ENCODE measurements around the gene TCIRG1. TPM values are rescaled to one million over a fixed set of nuclear protein-coding genes. Genes with fewer than 3 reads are reported as not detected.

TCIRG1 gene
- total RNA-seq, 1 donor, result 134 TPM

DNA sequence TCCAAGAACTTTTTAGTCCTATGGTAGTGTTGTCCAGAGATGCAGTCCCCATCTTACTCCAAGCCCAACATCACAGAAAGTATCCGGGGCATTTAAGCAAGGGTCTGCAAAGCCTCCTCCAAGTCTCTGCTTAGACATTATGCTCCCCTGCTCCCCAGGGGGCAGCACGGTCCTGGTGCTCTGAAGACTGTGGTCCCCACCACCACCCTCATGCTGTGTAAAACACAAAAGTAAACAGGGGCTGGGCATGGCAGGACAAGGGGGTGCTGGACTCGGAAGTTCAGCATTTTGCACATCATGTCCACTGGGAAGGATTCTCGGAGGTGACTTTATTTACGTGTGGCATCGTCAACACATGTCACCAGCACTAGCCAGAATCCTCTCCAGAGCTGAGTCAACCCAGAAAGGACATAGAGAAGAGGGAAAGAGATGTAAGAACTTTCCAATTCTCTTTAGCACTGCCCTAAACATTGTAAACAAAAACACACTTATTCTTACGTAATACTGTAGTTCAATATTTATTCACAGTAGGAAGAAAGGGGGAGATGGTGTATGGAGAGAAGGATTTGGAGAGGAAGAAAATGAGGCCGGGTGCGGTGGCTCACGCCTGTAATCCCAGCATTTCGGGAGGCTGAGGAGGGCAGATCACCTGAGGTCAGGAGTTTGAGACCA lies 37.7 kb downstream of the TCIRG1 start:
- peak; percentile 37 for DNase-seq (ENCODE audit: low read depth)
- no peak overlapping the region for H3K4me3 ChIP-seq (ENCODE audit: low read depth, low read length)
- TF ChIP-seq, protein P1, sequence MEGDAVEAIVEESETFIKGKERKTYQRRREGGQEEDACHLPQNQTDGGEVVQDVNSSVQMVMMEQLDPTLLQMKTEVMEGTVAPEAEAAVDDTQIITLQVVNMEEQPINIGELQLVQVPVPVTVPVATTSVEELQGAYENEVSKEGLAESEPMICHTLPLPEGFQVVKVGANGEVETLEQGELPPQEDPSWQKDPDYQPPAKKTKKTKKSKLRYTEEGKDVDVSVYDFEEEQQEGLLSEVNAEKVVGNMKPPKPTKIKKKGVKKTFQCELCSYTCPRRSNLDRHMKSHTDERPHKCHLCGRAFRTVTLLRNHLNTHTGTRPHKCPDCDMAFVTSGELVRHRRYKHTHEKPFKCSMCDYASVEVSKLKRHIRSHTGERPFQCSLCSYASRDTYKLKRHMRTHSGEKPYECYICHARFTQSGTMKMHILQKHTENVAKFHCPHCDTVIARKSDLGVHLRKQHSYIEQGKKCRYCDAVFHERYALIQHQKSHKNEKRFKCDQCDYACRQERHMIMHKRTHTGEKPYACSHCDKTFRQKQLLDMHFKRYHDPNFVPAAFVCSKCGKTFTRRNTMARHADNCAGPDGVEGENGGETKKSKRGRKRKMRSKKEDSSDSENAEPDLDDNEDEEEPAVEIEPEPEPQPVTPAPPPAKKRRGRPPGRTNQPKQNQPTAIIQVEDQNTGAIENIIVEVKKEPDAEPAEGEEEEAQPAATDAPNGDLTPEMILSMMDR (IDR thresholded peaks at IDR 0.05; ENCODE audit: insufficient read depth, low read depth, low read length), result peak; percentile 51

DNA sequence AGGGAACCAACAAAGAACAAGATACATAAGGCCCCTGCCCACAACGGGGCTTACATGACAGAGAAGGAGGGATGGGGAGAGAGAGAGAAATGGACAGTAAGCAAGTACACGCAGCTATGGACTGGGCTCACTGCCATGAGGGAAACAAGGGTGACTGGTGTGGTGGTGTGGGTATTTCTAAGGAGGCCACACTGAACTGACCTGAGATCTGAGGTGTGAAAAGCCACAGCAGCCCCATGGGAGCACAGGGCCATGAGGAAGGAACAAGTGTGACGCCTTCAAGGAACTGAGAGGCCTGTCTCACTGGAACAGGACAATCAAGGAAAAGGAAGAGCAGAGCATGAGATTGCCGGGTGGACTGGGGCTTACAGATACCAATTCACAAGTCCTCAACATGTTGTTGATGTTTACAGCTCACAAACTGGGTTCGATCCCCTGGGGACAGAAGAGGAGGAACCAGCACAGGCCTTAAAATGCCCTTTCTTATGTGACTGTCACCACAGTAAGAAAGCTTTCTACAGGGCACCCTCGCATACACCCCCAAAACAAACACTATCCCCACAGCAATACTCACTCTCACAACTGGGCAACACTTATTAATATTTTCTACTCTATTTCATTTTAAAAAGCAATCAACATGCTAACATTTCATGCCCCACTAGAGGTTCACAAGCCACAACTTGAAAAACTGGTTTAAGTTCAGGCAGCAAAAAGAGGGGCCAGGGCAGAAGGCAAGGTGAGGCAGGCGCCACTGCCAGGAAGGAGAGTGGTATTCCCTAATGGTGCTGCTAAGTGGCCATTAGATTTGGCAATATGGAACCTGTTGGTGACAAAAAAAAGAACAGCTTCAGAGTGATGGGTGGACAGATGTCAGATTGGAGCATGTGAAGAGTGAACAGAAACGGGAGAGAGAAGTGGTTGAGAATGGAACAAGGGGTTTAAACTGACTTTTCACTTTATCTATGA lies 39.1 kb downstream of the TCIRG1 start:
- no peak for DNase-seq (ENCODE audit: low read depth)
- TF ChIP-seq, protein P1 (IDR thresholded peaks at IDR 0.05; ENCODE audit: insufficient read depth, low read depth, low read length), result no peak
- no peak overlapping the region for H3K4me3 ChIP-seq (ENCODE audit: low read depth, low read length)

DNA sequence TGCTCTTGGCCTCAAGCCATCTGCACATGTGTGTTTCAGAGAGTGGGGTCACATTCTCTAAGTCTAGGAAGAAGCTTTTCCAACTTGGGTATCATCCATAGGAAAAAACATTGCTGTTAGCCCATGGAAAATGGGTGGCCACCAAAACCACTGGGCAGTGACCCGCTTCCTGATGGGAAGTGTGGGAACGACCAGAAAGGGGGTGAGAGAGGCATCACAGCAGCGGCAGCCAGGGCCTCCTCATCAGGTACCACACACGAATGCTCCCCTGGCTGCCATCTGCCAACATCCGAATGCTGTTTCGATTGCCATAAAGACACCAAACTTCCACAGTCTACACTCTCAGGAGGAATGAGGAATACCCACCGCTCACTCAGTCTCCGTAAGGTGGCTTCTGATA lies 42.0 kb downstream of the TCIRG1 start:
- TF ChIP-seq, protein P1 (IDR thresholded peaks at IDR 0.05; ENCODE audit: insufficient read depth, low read depth, low read length), result no peak
- no peak overlapping the region for H3K4me3 ChIP-seq (ENCODE audit: low read depth, low read length)
- DNase-seq (ENCODE audit: low read depth), result no peak

DNA sequence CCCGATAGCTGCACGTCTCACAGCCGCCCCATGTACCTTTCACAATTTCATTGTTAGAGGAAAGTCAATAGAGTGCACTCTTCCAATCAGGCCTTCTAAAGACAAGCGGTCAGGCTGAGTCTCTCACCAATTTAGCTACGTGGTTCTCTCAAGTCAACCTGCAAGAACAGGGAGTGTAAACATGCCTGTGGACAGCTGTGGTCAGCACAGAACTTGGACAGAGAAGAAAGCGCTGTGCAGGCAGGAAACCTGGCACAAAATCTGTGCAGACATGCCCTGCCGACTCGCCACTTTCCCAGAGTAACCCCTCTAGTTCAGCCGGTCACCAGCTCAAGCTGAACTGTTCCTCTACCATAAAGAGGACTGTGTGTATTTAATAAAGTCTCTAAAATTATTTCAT lies 42.9 kb downstream of the TCIRG1 start:
- DNase-seq (ENCODE audit: low read depth), result no peak
- no peak overlapping the region for H3K4me3 ChIP-seq (ENCODE audit: low read depth, low read length)
- TF ChIP-seq, protein P1 (IDR thresholded peaks at IDR 0.05; ENCODE audit: insufficient read depth, low read depth, low read length), result no peak

DNA sequence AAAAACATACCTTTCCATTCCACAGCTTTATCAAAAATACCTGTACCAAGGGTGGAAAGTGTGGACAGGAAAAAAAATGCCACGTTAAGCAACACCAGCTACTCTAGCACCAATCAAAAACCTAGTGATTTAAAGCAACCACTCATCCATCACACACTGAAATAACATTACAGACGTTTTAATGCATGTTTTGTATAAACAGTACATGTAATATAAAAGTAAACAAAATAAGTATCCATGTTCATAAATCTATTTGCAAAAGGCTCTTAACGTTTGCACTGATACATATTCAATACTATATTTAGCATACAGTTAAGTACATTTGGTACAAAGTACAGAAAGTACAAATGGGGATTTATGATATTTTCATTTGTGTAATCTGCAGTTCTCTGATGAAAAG lies 43.7 kb downstream of the TCIRG1 start:
- DNase-seq (ENCODE audit: low read depth), result no peak
- TF ChIP-seq, protein P1 (IDR thresholded peaks at IDR 0.05; ENCODE audit: insufficient read depth, low read depth, low read length), result no peak

DNA sequence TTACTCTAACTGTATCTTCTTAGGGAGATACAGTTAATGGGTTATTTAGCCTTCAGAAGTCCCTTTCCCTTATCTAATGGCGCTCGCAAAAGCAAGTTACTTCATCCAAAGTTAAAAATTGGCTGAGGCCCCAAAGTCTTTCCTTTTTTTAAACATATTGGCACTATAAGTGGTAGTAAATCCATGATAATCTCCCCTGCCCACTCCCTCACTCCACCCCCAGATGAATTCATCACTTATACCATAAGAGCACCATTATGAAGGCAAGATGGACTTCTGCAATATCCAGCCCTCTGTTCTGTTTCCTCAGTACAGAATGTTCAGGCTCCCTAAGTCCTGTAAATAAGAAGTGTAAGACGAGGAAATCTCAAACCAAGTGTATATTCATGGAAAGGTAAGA lies 44.7 kb downstream of the TCIRG1 start:
- TF ChIP-seq, protein P1 (IDR thresholded peaks at IDR 0.05; ENCODE audit: insufficient read depth, low read depth, low read length), result no peak
- DNase-seq (ENCODE audit: low read depth), result peak; percentile 31
- H3K4me3 ChIP-seq (ENCODE audit: low read depth, low read length), result no peak overlapping the region

More for the DNA sequence above, 43.7 kb downstream of the TCIRG1 start:
- H3K4me3 ChIP-seq (ENCODE audit: low read depth, low read length), result no peak overlapping the region
